Measurements from ENCODE around the gene LACC1.

LACC1 gene

GRCh38 chr13:43894438-43894837, 14.7 kb downstream of the LACC1 start:
- Histone ChIP-seq H3K9me3 (ENCODE audit: insufficient read depth, low read depth, low read length) (no peaks in the 10 kb centered on the region), H3K36me3 (ENCODE audit: insufficient read depth, low read depth, low read length) (no peaks in the 10 kb centered on the region), H3K27me3 (ENCODE audit: insufficient read depth, low read length) (no peaks in the 10 kb centered on the region), H3K4me1 (ENCODE audit: insufficient read depth, low read length) (no peaks in the 10 kb centered on the region), H3K9ac (ENCODE audit: low read depth, low read length) (no peak overlapping the region), H3K27ac (ENCODE audit: low read length) (no peak overlapping the region), H3K4me3 (ENCODE audit: low read length) (no peak overlapping the region)

GRCh38 chr13:43895940-43896339, 16.2 kb downstream of the LACC1 start:
- Histone ChIP-seq H3K36me3 (ENCODE audit: insufficient read depth, low read depth, low read length) (no peaks in the 10 kb centered on the region), H3K27ac (ENCODE audit: low read length) (no peak overlapping the region), H3K27me3 (ENCODE audit: insufficient read depth, low read length) (no peaks in the 10 kb centered on the region), H3K4me3 (ENCODE audit: low read length) (no peak overlapping the region), H3K9ac (ENCODE audit: low read depth, low read length) (no peak overlapping the region), H3K4me1 (ENCODE audit: insufficient read depth, low read length) (no peaks in the 10 kb centered on the region), H3K9me3 (ENCODE audit: insufficient read depth, low read depth, low read length) (no peaks in the 10 kb centered on the region)

- Histone ChIP-seq H3K4me1 (ENCODE audit: insufficient read depth, low read length) (peaks cover 3% of the 10 kb centered on the region; the same call in 1 of the 2 replicates), H3K27ac (ENCODE audit: low read length) (no peak overlapping the region), H3K4me3 (ENCODE audit: low read length) (no peak overlapping the region), H3K27me3 (ENCODE audit: insufficient read depth, low read length) (no peaks in the 10 kb centered on the region), H3K9me3 (ENCODE audit: insufficient read depth, low read depth, low read length) (no peaks in the 10 kb centered on the region), H3K9ac (ENCODE audit: low read depth, low read length) (no peak overlapping the region), H3K36me3 (ENCODE audit: insufficient read depth, low read depth, low read length) (no peaks in the 10 kb centered on the region)
These were observed 25.8 kb downstream of the LACC1 start for GRCh38 chr13:43905435-43906031.

- Histone ChIP-seq H3K27ac (ENCODE audit: low read length) (no peak overlapping the region), H3K4me1 (ENCODE audit: insufficient read depth, low read length) (peaks cover 3% of the 10 kb centered on the region; the same call in 1 of the 2 replicates), H3K9ac (ENCODE audit: low read depth, low read length) (no peak overlapping the region)
These were observed 28.7 kb downstream of the LACC1 start for GRCh38 chr13:43908156-43909126.

GRCh38 chr13:43910856-43911255, 31.2 kb downstream of the LACC1 start:
- no peak overlapping the region for H3K9ac ChIP-seq (ENCODE audit: low read depth, low read length)
- H3K4me1 ChIP-seq (ENCODE audit: insufficient read depth, low read length): no peaks in the 10 kb centered on the region
- no peak overlapping the region for H3K27ac ChIP-seq (ENCODE audit: low read length)
- no peaks in the 10 kb centered on the region for H3K27me3 ChIP-seq (ENCODE audit: insufficient read depth, low read length)
- no peaks in the 10 kb centered on the region for H3K36me3 ChIP-seq (ENCODE audit: insufficient read depth, low read depth, low read length)
- no peaks in the 10 kb centered on the region for H3K9me3 ChIP-seq (ENCODE audit: insufficient read depth, low read depth, low read length)
- H3K4me3 ChIP-seq (ENCODE audit: low read length): no peak overlapping the region

More at GRCh38 chr13:43908156-43909126, 28.7 kb downstream of the LACC1 start:
- Histone ChIP-seq H3K4me3 (ENCODE audit: low read length) (no peak overlapping the region), H3K9me3 (ENCODE audit: insufficient read depth, low read depth, low read length) (no peaks in the 10 kb centered on the region), H3K36me3 (ENCODE audit: insufficient read depth, low read depth, low read length) (no peaks in the 10 kb centered on the region), H3K27me3 (ENCODE audit: insufficient read depth, low read length) (no peaks in the 10 kb centered on the region)

GRCh38 chr13:43911278-43911677, 31.6 kb downstream of the LACC1 start:
- Histone ChIP-seq H3K36me3 (ENCODE audit: insufficient read depth, low read depth, low read length) (no peaks in the 10 kb centered on the region), H3K4me1 (ENCODE audit: insufficient read depth, low read length) (no peaks in the 10 kb centered on the region), H3K27ac (ENCODE audit: low read length) (no peak overlapping the region), H3K9ac (ENCODE audit: low read depth, low read length) (no peak overlapping the region), H3K27me3 (ENCODE audit: insufficient read depth, low read length) (no peaks in the 10 kb centered on the region), H3K4me3 (ENCODE audit: low read length) (no peak overlapping the region), H3K9me3 (ENCODE audit: insufficient read depth, low read depth, low read length) (no peaks in the 10 kb centered on the region)

- Histone ChIP-seq H3K27me3 (ENCODE audit: insufficient read depth, low read length) (no peaks in the 10 kb centered on the region), H3K4me1 (ENCODE audit: insufficient read depth, low read length) (no peaks in the 10 kb centered on the region), H3K4me3 (ENCODE audit: low read length) (no peak overlapping the region), H3K36me3 (ENCODE audit: insufficient read depth, low read depth, low read length) (no peaks in the 10 kb centered on the region), H3K9me3 (ENCODE audit: insufficient read depth, low read depth, low read length) (no peaks in the 10 kb centered on the region), H3K27ac (ENCODE audit: low read length) (no peak overlapping the region), H3K9ac (ENCODE audit: low read depth, low read length) (no peak overlapping the region)
These were observed 32.2 kb downstream of the LACC1 start for GRCh38 chr13:43911871-43912270.

GRCh38 chr13:43915451-43915850, 35.7 kb downstream of the LACC1 start:
- H3K27ac ChIP-seq (ENCODE audit: low read length): no peak overlapping the region
- H3K27me3 ChIP-seq (ENCODE audit: insufficient read depth, low read length): no peaks in the 10 kb centered on the region
- no peaks in the 10 kb centered on the region for H3K9me3 ChIP-seq (ENCODE audit: insufficient read depth, low read depth, low read length)
- H3K4me1 ChIP-seq (ENCODE audit: insufficient read depth, low read length): no peaks in the 10 kb centered on the region
- no peak overlapping the region for H3K9ac ChIP-seq (ENCODE audit: low read depth, low read length)
- no peaks in the 10 kb centered on the region for H3K36me3 ChIP-seq (ENCODE audit: insufficient read depth, low read depth, low read length)
- H3K4me3 ChIP-seq (ENCODE audit: low read length): no peak overlapping the region

GRCh38 chr13:43916828-43917227, 37.1 kb downstream of the LACC1 start:
- no peaks in the 10 kb centered on the region for H3K9me3 ChIP-seq (ENCODE audit: insufficient read depth, low read depth, low read length)
- H3K27ac ChIP-seq (ENCODE audit: low read length): no peak overlapping the region

GRCh38 chr13:43918636-43919035, 38.9 kb downstream of the LACC1 start:
- no peak overlapping the region for H3K9ac ChIP-seq (ENCODE audit: low read depth, low read length)
- H3K4me3 ChIP-seq (ENCODE audit: low read length): no peak overlapping the region
- H3K9me3 ChIP-seq (ENCODE audit: insufficient read depth, low read depth, low read length): no peaks in the 10 kb centered on the region
- H3K27me3 ChIP-seq (ENCODE audit: insufficient read depth, low read length): no peaks in the 10 kb centered on the region
- H3K4me1 ChIP-seq (ENCODE audit: insufficient read depth, low read length): no peaks in the 10 kb centered on the region
- no peaks in the 10 kb centered on the region for H3K36me3 ChIP-seq (ENCODE audit: insufficient read depth, low read depth, low read length)
- no peak overlapping the region for H3K27ac ChIP-seq (ENCODE audit: low read length)

More at GRCh38 chr13:43916828-43917227, 37.1 kb downstream of the LACC1 start:
- no peaks in the 10 kb centered on the region for H3K27me3 ChIP-seq (ENCODE audit: insufficient read depth, low read length)
- H3K36me3 ChIP-seq (ENCODE audit: insufficient read depth, low read depth, low read length): no peaks in the 10 kb centered on the region
- no peak overlapping the region for H3K9ac ChIP-seq (ENCODE audit: low read depth, low read length)
- H3K4me1 ChIP-seq (ENCODE audit: insufficient read depth, low read length): no peaks in the 10 kb centered on the region
- no peak overlapping the region for H3K4me3 ChIP-seq (ENCODE audit: low read length)

- H3K27me3 ChIP-seq (ENCODE audit: insufficient read depth, low read length): no peaks in the 10 kb centered on the region
- no peaks in the 10 kb centered on the region for H3K4me1 ChIP-seq (ENCODE audit: insufficient read depth, low read length)
- H3K36me3 ChIP-seq (ENCODE audit: insufficient read depth, low read depth, low read length): no peaks in the 10 kb centered on the region
- no peak overlapping the region for H3K4me3 ChIP-seq (ENCODE audit: low read length)
- H3K9me3 ChIP-seq (ENCODE audit: insufficient read depth, low read depth, low read length): no peaks in the 10 kb centered on the region
- H3K27ac ChIP-seq (ENCODE audit: low read length): no peak overlapping the region
- no peak overlapping the region for H3K9ac ChIP-seq (ENCODE audit: low read depth, low read length)
These were observed 41.4 kb downstream of the LACC1 start for GRCh38 chr13:43920965-43921674.
